Measurements from ENCODE around the gene BCAT1. TPM values are rescaled to one million over a fixed set of nuclear protein-coding genes. Genes with fewer than 3 reads are reported as not detected.
A peak's percentile ranks its signal among the peaks of the same experiment; 100 is the strongest.
"Not testable (repeated sequence)": the region's sequence is repeated elsewhere in the genome, so short reads cannot be mapped to it uniquely, and the experiment has no call there.

Gene BCAT1
- total and polyA plus RNA-seq, 2 experiments from 2014 or later = 46.4 to 72.8 TPM

DNA sequence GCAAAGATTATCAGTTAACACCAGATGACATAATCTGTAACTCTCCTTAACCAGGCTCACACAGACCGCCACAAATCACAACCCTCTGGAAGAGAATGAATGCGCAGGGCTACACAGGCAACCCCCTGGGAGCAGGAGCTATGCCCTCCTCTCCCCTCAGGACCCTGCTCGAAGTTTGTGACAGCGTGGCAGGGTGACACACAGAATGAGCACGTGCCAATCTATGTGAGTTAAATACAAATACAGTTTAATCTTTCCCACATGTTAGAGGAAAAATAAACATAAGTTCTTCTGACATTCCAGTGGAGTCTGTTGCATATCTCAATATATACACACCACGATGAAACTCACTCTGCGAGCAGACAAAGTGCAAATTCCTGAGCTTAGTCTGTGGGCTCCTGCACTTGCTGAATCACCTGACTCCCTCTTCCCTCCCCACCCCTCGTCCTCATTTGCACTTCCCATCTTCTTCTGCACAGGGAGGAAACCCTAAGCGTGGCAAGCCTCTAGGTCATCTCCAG lies 37.6 kb downstream of the BCAT1 start:
- Histone ChIP-seq H3K27me3 (no peaks in the 10 kb centered on the region), H3K36me3 (replicated peaks; ENCODE audit: insufficient read depth, low read depth) (no peaks in the 10 kb centered on the region), H4K20me1 (ENCODE audit: insufficient read depth, poor library complexity, severe bottlenecking) (no peaks in the 10 kb centered on the region), H3K79me2 (peaks cover 7% of the 10 kb centered on the region), H3K9me2 (replicated peaks; ENCODE audit: insufficient read depth) (no peaks in the 10 kb centered on the region), H3K9me3 (ENCODE audit: low read depth) (no peaks in the 10 kb centered on the region), H3K4me1 (ENCODE audit: insufficient read depth) (peaks cover 12% of the 10 kb centered on the region), H3K4me3 (no peak overlapping the region), H3K27ac (peak overlapping the region; percentile 75), H2AFZ (no peak overlapping the region), H3K4me2 (peak overlapping the region; percentile 61)
- peak; percentile 80 for DNase-seq (ENCODE audit: low spot score)
- 30% methylated on average over 9 of the region's 9 CpGs for WGBS (ENCODE audit: low lambda C conversion rate, missing lambda C conversion rate)
- TF ChIP-seq EZH2 (IDR thresholded peaks at IDR 0.05; ENCODE audit: borderline replicate concordance) (no peak), EZH2phosphoT487 (IDR thresholded peaks at IDR 0.05; ENCODE audit: low read depth, severe bottlenecking, unreplicated experiment) (no peak)
- TF ChIP-seq, protein P1, sequence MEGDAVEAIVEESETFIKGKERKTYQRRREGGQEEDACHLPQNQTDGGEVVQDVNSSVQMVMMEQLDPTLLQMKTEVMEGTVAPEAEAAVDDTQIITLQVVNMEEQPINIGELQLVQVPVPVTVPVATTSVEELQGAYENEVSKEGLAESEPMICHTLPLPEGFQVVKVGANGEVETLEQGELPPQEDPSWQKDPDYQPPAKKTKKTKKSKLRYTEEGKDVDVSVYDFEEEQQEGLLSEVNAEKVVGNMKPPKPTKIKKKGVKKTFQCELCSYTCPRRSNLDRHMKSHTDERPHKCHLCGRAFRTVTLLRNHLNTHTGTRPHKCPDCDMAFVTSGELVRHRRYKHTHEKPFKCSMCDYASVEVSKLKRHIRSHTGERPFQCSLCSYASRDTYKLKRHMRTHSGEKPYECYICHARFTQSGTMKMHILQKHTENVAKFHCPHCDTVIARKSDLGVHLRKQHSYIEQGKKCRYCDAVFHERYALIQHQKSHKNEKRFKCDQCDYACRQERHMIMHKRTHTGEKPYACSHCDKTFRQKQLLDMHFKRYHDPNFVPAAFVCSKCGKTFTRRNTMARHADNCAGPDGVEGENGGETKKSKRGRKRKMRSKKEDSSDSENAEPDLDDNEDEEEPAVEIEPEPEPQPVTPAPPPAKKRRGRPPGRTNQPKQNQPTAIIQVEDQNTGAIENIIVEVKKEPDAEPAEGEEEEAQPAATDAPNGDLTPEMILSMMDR (IDR thresholded peaks at IDR 0.05; ENCODE audit: poor library complexity) = no peak

DNA sequence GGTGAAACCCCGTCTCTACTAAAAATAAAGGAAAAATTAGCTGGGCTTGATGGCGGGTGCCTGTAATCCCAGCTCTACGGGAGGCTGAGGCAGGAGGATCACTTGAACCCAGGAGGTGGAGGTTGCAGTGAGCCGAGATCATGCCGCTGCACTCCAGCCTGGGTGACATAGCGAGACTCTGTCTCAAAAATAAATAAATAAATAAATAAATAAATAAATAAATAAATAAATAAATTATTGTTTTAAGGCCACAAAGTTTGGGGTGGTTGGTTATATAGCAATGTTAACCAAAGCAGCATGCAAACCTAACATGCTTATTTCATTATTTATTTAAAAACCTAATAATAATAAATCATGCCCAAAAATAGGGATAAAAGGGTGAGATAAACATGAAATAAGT lies 38.7 kb downstream of the BCAT1 start:
- H2AFZ ChIP-seq; H3K36me3 ChIP-seq (replicated peaks; ENCODE audit: insufficient read depth, low read depth); DNase-seq (ENCODE audit: low spot score); H3K9me3 ChIP-seq (ENCODE audit: low read depth); H3K4me2 ChIP-seq; H3K79me2 ChIP-seq; H3K27ac ChIP-seq; H3K27me3 ChIP-seq; H4K20me1 ChIP-seq (ENCODE audit: insufficient read depth, poor library complexity, severe bottlenecking); H3K4me3 ChIP-seq; H3K9me2 ChIP-seq (replicated peaks; ENCODE audit: insufficient read depth): not testable (repeated sequence)
- peaks cover 12% of the 10 kb centered on the region for H3K4me1 ChIP-seq (ENCODE audit: insufficient read depth)
- WGBS (ENCODE audit: low lambda C conversion rate, missing lambda C conversion rate) = 100% methylated on average over 6 of the region's 6 CpGs

- H3K4me2 ChIP-seq = no peak overlapping the region
- peaks cover 2% of the 10 kb centered on the region for H4K20me1 ChIP-seq (ENCODE audit: insufficient read depth, poor library complexity, severe bottlenecking)
- peaks cover 12% of the 10 kb centered on the region for H3K4me1 ChIP-seq (ENCODE audit: insufficient read depth)
- H3K27me3 ChIP-seq = peaks cover 7% of the 10 kb centered on the region
- H3K27ac ChIP-seq = no peak overlapping the region
- H3K9me3 ChIP-seq (ENCODE audit: low read depth) = no peaks in the 10 kb centered on the region
- H3K36me3 ChIP-seq (replicated peaks; ENCODE audit: insufficient read depth, low read depth) = no peaks in the 10 kb centered on the region
- no peak overlapping the region for H3K4me3 ChIP-seq
- 72% methylated on average over 3 of the region's 3 CpGs for WGBS (ENCODE audit: low lambda C conversion rate, missing lambda C conversion rate)
- H3K79me2 ChIP-seq = peaks cover 9% of the 10 kb centered on the region
- DNase-seq (ENCODE audit: low spot score) = peak; percentile 45
- H3K9me2 ChIP-seq (replicated peaks; ENCODE audit: insufficient read depth) = no peaks in the 10 kb centered on the region
- no peak overlapping the region for H2AFZ ChIP-seq
- TF ChIP-seq EZH2 (IDR thresholded peaks at IDR 0.05; ENCODE audit: borderline replicate concordance) (no peak), EZH2phosphoT487 (IDR thresholded peaks at IDR 0.05; ENCODE audit: low read depth, severe bottlenecking, unreplicated experiment) (no peak)
- TF ChIP-seq, protein P1 (IDR thresholded peaks at IDR 0.05; ENCODE audit: poor library complexity) = no peak
These were observed 39.2 kb downstream of the BCAT1 start for GRCh38 chr12:24909667-24910066.

GRCh38 chr12:24907464-24907863 lies 41.4 kb downstream of the BCAT1 start:
- Histone ChIP-seq H3K27ac (no peak overlapping the region), H2AFZ (no peak overlapping the region), H3K79me2 (peaks cover 13% of the 10 kb centered on the region), H3K4me2 (no peak overlapping the region), H3K9me3 (ENCODE audit: low read depth) (no peaks in the 10 kb centered on the region), H3K4me3 (no peak overlapping the region), H3K9me2 (replicated peaks; ENCODE audit: insufficient read depth) (no peaks in the 10 kb centered on the region), H3K36me3 (replicated peaks; ENCODE audit: insufficient read depth, low read depth) (no peaks in the 10 kb centered on the region), H4K20me1 (ENCODE audit: insufficient read depth, poor library complexity, severe bottlenecking) (peaks cover 5% of the 10 kb centered on the region), H3K4me1 (ENCODE audit: insufficient read depth) (peaks cover 24% of the 10 kb centered on the region), H3K27me3 (peaks cover 26% of the 10 kb centered on the region)
- 91% methylated on average over 5 of the region's 5 CpGs for WGBS (ENCODE audit: low lambda C conversion rate, missing lambda C conversion rate)
- TF ChIP-seq EZH2phosphoT487 (IDR thresholded peaks at IDR 0.05; ENCODE audit: low read depth, severe bottlenecking, unreplicated experiment) (no peak), EZH2 (IDR thresholded peaks at IDR 0.05; ENCODE audit: borderline replicate concordance) (no peak)
- TF ChIP-seq, protein P1 (IDR thresholded peaks at IDR 0.05; ENCODE audit: poor library complexity) = no peak
- DNase-seq (ENCODE audit: low spot score) = no peak

Measured in hepatocyte (in vitro differentiated cells).